ENCODE measurements around the gene ARSK.
A peak's percentile ranks its signal among the peaks of the same experiment; 100 is the strongest.

The ARSK gene

GRCh38 chr5:95555553-95555952 is 652 bp downstream of the ARSK start:
- intact Hi-C loops (cut with DNase I): loop anchor here (10.0 kb wide), 2 partner anchors 89 to 279 kb away; partner anchors contain the start of gene RFESD
- DNase-seq: no peak

- no peak for DNase-seq
- intact Hi-C loops (cut with DNase I): loop anchor here (10.0 kb wide), 2 partner anchors 87 to 277 kb away; partner anchors contain the start of gene RFESD
Measured at GRCh38 chr5:95557841-95558240, 2.9 kb downstream of the ARSK start.

- no peak for DNase-seq
Measured at GRCh38 chr5:95562282-95562681, 7.4 kb downstream of the ARSK start.

GRCh38 chr5:95563367-95563766 is 8.5 kb downstream of the ARSK start:
- intact Hi-C loops (cut with DNase I): no loop called here
- no peak for DNase-seq

More at GRCh38 chr5:95562282-95562681, 7.4 kb downstream of the ARSK start:
- intact Hi-C loops (cut with DNase I): no loop called here

GRCh38 chr5:95564450-95564849 is 9.5 kb downstream of the ARSK start:
- intact Hi-C loops (cut with DNase I): no loop called here
- DNase-seq: peak in 1 of 42 donors; percentile 37

- no peak for DNase-seq
- intact Hi-C loops (cut with DNase I): no loop called here
Measured at GRCh38 chr5:95565280-95565920, 10.5 kb downstream of the ARSK start.

- intact Hi-C loops (cut with DNase I): no loop called here
- no peak for DNase-seq
Measured at GRCh38 chr5:95572016-95572415, 17.1 kb downstream of the ARSK start.

GRCh38 chr5:95581576-95581975 is 26.7 kb downstream of the ARSK start:
- DNase-seq: no peak
- intact Hi-C loops (cut with DNase I): no loop called here

GRCh38 chr5:95583992-95584391 is 29.1 kb downstream of the ARSK start:
- DNase-seq: no peak
- intact Hi-C loops (cut with DNase I): no loop called here

GRCh38 chr5:95590880-95591279 is 36.0 kb downstream of the ARSK start:
- intact Hi-C loops (cut with DNase I): no loop called here
- no peak for DNase-seq

- no peak for DNase-seq
- intact Hi-C loops (cut with DNase I): no loop called here
Measured at GRCh38 chr5:95591490-95591901, 36.6 kb downstream of the ARSK start.

GRCh38 chr5:95595289-95595931 is 40.5 kb downstream of the ARSK start:
- intact Hi-C loops (cut with DNase I): no loop called here
- DNase-seq: no peak

- DNase-seq: no peak
- intact Hi-C loops (cut with DNase I): no loop called here
Measured at GRCh38 chr5:95599252-95599651, 44.4 kb downstream of the ARSK start.

- intact Hi-C loops (cut with DNase I): no loop called here
Measured at GRCh38 chr5:95600557-95600956, 45.7 kb downstream of the ARSK start.

GRCh38 chr5:95605786-95606185 is 50.9 kb downstream of the ARSK start:
- intact Hi-C loops (cut with DNase I): no loop called here
- no peak for DNase-seq

More at GRCh38 chr5:95600557-95600956, 45.7 kb downstream of the ARSK start:
- no peak for DNase-seq

- intact Hi-C loops (cut with DNase I): no loop called here
- DNase-seq: no peak
Measured at GRCh38 chr5:95606419-95606818, 51.5 kb downstream of the ARSK start.

- intact Hi-C loops (cut with DNase I): no loop called here
- DNase-seq: no peak
Measured at GRCh38 chr5:95609711-95610110, 54.8 kb downstream of the ARSK start.

- intact Hi-C loops (cut with DNase I): no loop called here
- DNase-seq: no peak
Measured at GRCh38 chr5:95610546-95610945, 55.6 kb downstream of the ARSK start.

GRCh38 chr5:95611396-95611795 is 56.5 kb downstream of the ARSK start:
- no peak for DNase-seq
- intact Hi-C loops (cut with DNase I): no loop called here

- intact Hi-C loops (cut with DNase I): no loop called here
- DNase-seq: no peak
Measured at GRCh38 chr5:95613514-95613913, 58.6 kb downstream of the ARSK start.

- no peak for DNase-seq
- intact Hi-C loops (cut with DNase I): no loop called here
Measured at GRCh38 chr5:95615164-95615467, 60.2 kb downstream of the ARSK start.
